ENCODE measurements around the gene PRSS33. TPM values are rescaled to one million over a fixed set of nuclear protein-coding genes. Genes with fewer than 3 reads are reported as not detected.

Gene PRSS33
- total and polyA plus RNA-seq, 2 of the 8 experiments (the other 6 are each of a cell fraction or from before 2014, with no cell fraction given): 0.09 TPM; not detected in 1

DNA sequence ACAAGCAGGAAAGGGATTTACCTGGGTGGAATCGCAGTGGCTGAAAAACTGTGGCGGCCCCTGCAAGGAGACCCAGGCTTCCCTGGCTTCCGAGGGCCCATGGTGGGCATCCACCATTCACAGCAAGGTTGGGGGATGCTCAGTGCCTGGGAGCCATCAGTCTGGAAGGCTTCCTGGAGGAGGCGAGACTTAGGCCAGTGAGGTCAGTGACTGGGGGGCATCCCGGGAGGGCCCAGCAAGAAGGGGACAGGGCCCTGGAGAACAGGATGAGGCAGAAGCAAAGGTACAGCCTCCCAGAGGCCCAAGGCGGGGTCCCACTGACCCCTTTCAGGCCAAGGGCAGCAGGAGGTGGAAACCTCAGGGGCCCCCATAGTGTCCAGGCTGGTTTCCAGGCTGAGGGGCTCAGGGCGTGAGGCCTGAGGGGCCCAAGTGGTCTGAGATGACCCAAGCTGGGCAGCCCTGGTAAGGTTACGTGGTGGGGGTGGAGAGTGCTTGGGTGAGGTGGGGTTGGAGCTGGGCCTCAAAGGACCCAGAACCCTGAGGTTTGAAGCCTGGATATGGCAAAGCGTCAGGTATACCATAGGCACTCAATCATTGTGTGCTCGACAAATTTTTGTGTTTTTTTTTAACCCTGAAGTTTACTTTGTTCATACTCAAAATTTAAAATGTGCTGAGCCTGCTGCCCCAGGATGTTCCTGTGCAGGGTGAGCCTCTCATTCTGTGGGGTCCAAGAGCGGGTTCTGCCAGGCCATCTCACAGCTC is 50.7 kb downstream of the PRSS33 start:
- no peak overlapping the region for H2BK15ac ChIP-seq (ENCODE audit: low read length)
- CTCF ChIA-PET (ENCODE audit: partially characterized antibody): interaction anchor here (0.8 kb wide), 1 partner anchor 117 kb away, joined by 3 read pairs; no protein-coding TSS in a partner anchor
- no peak overlapping the region for H3K56ac ChIP-seq (replicated peaks; ENCODE audit: insufficient read length, low read depth, low read length)
- no peaks in the 10 kb centered on the region for H3K27me3 ChIP-seq (replicated peaks in 1 of 4; ENCODE audit: control insufficient read depth in 3 of 4, extremely low read depth in 1 of 4, insufficient read depth in 3 of 4, low read length in 3 of 4)
- H3K36me3 ChIP-seq (ENCODE audit: control insufficient read depth in 2 of 4, insufficient read depth in 4 of 4, low read length in 3 of 4): no peaks in the 10 kb centered on the region
- no peak overlapping the region for H4K91ac ChIP-seq (replicated peaks; ENCODE audit: insufficient read length, low read length)
- H4K8ac ChIP-seq (ENCODE audit: extremely low read depth, insufficient read depth, low read length): peak overlapping the region; percentile 25
- no peak overlapping the region for H2AFZ ChIP-seq (ENCODE audit: low read length)
- H3K23ac ChIP-seq (ENCODE audit: insufficient read length): no peak overlapping the region
- no peak overlapping the region for H2BK12ac ChIP-seq (ENCODE audit: low read depth, low read length)
- WGBS, 2 experiments (ENCODE audit: extremely low coverage in 1 of 2, insufficient coverage in 1 of 2, insufficient read length in 1 of 2, insufficient replicate concordance in 2 of 2, low coverage in 1 of 2, low lambda C conversion rate in 2 of 2, missing lambda C conversion rate in 1 of 2): 89% methylated on average over 11 of the region's 11 CpGs; no CpG with 5 or more reads in 1 of the 2 experiments
- POLR2A ChIA-PET (ENCODE audit: partially characterized antibody): interaction anchor here (0.6 to 8.0 kb wide), 5 partner anchors 9 to 23 kb away, joined by 3 to 96 read pairs (median 6); partner anchors contain the start of gene SRRM2
- no peaks in the 10 kb centered on the region for H3K79me1 ChIP-seq (ENCODE audit: low read depth, low read length)
- H3K18ac ChIP-seq (ENCODE audit: extremely low read depth, low read length): no peak overlapping the region
- H4K20me1 ChIP-seq (replicated peaks in 1 of 2; ENCODE audit: control insufficient read depth in 1 of 2, insufficient read depth in 2 of 2, low read length in 2 of 2): no peaks in the 10 kb centered on the region
- H3K79me2 ChIP-seq (ENCODE audit: control insufficient read depth in 1 of 2, insufficient read depth in 2 of 2, low read length in 2 of 2): no peaks in the 10 kb centered on the region
- no peak overlapping the region for H3K4me2 ChIP-seq (ENCODE audit: insufficient read depth in 1 of 2, low read depth in 2 of 2, low read length in 2 of 2)
- no peaks in the 10 kb centered on the region for H3K23me2 ChIP-seq (ENCODE audit: low read depth, low read length)
- H3K4ac ChIP-seq (replicated peaks; ENCODE audit: insufficient read length, low read depth, low read length): no peak overlapping the region
- H3K14ac ChIP-seq (ENCODE audit: insufficient read length): no peak overlapping the region
- DNase-seq (ENCODE audit: low read depth in 1 of 2, low spot score in 2 of 2) (no peak), FAIRE-seq (no peak)
- no peak overlapping the region for H3K27ac ChIP-seq (ENCODE audit: low read depth, low read length)
- no peak overlapping the region for H2BK20ac ChIP-seq (ENCODE audit: low read length)
- no peak overlapping the region for H2AK5ac ChIP-seq (ENCODE audit: low read depth, low read length)
- H3K4me1 ChIP-seq (replicated peaks in 1 of 4; ENCODE audit: control insufficient read depth in 3 of 4, insufficient read depth in 4 of 4, low read length in 3 of 4): peaks cover 0 to 3% (median 0%) of the 10 kb centered on the region in 4 experiments; a peak in 4 of 7 replicates
- H2BK120ac ChIP-seq (replicated peaks; ENCODE audit: low read depth, low read length): no peak overlapping the region
- no peaks in the 10 kb centered on the region for H3K9me3 ChIP-seq (ENCODE audit: insufficient read depth in 2 of 2, low read depth in 1 of 2, low read length in 1 of 2)
- no peak overlapping the region for H2BK5ac ChIP-seq (ENCODE audit: low read depth, low read length)
- no peak overlapping the region for H3K9ac ChIP-seq (replicated peaks in 1 of 4; ENCODE audit: extremely low read depth in 1 of 4, low read depth in 3 of 4, low read length in 3 of 4)
- no peak overlapping the region for H4K5ac ChIP-seq (ENCODE audit: insufficient read length, low read depth, low read length)
- no peak overlapping the region for H3K4me3 ChIP-seq (ENCODE audit: extremely low read depth in 1 of 4, insufficient read depth in 2 of 4, low read depth in 3 of 4, low read length in 4 of 4)
- TF ChIP-seq CTBP2 (IDR thresholded peaks at IDR 0.05; ENCODE audit: borderline replicate concordance, insufficient read depth, insufficient read length, low read length) (no peak), CREB1 (IDR thresholded peaks at IDR 0.05) (no peak), SAP30 (IDR thresholded peaks at IDR 0.05; ENCODE audit: insufficient read depth, insufficient replicate concordance, low read length) (no peak), TCF12 (IDR thresholded peaks at IDR 0.05; ENCODE audit: low read depth, low read length) (no peak), BACH1 (IDR thresholded peaks at IDR 0.05; ENCODE audit: low read length) (no peak), RXRA (IDR thresholded peaks at IDR 0.05; ENCODE audit: insufficient read depth, low read depth, low read length) (no peak), FOSL1 (IDR thresholded peaks at IDR 0.05; ENCODE audit: insufficient read depth, low read depth, low read length) (no peak)
- TF ChIP-seq, protein P1, sequence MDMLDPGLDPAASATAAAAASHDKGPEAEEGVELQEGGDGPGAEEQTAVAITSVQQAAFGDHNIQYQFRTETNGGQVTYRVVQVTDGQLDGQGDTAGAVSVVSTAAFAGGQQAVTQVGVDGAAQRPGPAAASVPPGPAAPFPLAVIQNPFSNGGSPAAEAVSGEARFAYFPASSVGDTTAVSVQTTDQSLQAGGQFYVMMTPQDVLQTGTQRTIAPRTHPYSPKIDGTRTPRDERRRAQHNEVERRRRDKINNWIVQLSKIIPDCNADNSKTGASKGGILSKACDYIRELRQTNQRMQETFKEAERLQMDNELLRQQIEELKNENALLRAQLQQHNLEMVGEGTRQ (IDR thresholded peaks at IDR 0.05; ENCODE audit: low read length): no peak
